HG03135 (cell line): ENCODE measurements around the gene EGLN2.
"Not testable (repeated sequence)": the region's sequence is repeated elsewhere in the genome, so short reads cannot be mapped to it uniquely, and the experiment has no call there.

Source experiments
- ATAC-seq: cut with Tn5 transposase; IDR thresholded peaks from one replicate; pipeline ENCODE4 v1.9.1; 2021; ENCODE audit warnings: mild to moderate bottlenecking, moderate library complexity; ENCODE audit not compliant: unreplicated experiment

EGLN2 gene

DNA sequence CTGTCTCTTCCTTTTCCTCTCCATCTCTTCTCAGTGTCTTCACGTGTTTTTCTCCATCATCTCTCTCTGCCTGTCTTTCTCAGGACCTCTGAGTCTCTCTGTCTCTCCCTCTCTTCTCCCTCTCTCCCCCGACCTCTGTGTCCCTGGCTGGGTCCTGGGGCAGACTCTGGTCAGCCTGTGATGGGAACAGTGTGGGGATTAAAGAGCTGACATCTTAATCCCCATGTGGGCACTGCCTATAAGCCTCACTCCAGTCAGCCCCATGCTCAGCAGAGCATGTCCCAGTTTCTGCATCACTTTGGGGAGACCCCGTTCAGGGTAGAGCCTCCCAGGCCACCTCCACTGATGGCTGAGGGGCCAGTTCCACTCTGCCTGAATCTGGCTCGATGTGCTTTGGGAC lies 16.2 kb downstream of the EGLN2 start:
- ATAC-seq = no peak

- ATAC-seq = not testable (repeated sequence)
Measured at GRCh38 chr19:40818480-40819399, 19.7 kb downstream of the EGLN2 start.

DNA sequence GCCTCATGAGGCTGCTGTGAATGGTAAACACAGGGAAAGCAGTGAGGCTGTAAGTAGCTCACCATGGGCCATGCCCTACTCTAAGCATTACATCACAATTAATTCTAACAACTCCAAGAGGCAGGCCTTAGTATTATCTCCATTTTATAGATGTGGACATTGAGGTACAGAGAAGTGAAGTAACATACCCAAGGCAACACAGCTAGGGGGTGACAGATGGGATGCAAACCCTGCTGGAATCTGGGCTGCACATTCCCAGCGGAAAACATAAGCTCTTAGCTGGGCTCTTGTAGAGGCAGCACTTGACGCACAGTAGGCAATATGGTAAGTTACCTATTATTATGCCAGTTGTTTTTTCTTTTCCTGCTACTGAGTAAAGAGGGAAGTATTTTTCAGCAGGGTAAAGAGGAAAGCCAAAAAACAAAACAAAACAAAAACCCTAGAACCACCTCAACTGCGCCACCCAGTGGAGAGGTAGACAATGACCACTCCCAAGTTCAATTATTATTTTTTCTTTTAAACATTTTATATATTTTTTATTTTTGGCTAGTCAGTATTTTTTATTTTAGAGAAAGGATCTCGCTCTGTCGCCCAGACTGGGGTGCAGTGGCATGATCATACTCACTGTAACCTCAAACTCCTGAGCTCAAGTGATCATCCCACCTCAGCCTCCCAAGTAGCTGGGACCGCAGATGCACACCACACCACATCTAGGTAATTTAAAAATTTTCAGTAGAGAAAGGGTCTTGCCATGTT lies 20.7 kb downstream of the EGLN2 start:
- not testable (repeated sequence) for ATAC-seq

GRCh38 chr19:40822161-40822560 lies 23.2 kb downstream of the EGLN2 start:
- no peak for ATAC-seq

DNA sequence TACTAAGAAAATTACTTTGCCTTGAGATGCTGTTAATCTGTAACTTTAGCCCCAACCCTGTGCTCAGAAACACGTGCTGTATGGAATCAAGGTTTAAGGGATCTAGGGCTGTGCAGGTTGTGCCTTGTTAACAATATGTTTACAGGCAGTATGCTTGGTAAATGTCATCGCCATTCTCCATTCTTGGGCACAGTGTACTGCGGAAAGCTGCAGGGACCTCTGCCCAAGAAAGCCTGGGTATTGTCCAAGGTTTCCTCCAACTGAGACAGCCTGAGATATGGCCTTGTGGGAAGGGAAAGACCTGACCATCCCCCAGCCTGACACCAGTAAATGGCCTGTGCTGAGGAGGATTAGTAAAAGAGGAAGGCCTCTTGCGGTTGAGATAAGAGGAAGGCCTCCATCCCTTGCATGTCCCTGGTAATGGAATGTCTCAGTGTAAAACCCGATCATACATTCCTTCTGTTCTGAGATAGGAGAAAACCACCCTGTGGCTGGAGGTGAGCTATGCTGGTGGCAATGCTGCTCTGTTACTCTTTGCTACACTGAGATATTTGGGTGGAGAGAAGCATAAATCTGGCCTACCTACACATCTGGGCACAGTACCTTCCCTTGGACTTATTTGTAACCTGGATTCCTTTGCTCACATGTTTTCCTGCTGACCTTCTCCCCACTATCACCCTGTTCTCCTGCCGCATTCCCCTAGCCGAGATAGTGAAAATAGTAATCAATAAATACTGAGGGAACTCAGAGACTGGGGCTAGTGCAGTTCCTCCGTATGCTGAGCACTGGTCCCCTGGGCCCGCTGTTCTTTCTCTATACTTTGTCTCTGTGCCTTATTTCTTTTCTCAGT lies 23.9 kb downstream of the EGLN2 start:
- not testable (repeated sequence) for ATAC-seq

DNA sequence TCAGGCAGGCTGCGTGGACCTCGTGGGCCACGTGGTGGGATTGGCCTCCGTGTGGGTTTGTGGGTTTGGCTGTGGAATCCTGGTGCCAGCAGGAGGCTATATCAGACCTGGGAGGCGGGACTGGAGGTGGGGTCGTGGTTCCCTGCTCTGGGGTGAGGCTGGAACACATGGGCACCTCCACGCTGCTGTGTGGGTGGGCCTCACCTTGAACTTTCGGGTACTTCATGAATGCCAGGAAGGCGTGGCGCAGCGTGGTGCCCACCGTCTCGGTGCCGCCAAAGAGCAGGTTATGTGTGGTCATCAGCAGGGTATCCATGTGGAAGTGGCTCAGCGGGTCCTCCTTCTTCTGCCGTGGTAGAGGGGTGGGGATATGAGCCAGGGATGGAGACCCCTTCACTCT lies 25.9 kb downstream of the EGLN2 start:
- not testable (repeated sequence) for ATAC-seq

- not testable (repeated sequence) for ATAC-seq
Measured at GRCh38 chr19:40825460-40826095, 26.6 kb downstream of the EGLN2 start.

- ATAC-seq = not testable (repeated sequence)
Measured at GRCh38 chr19:40826312-40826698, 27.3 kb downstream of the EGLN2 start.

- not testable (repeated sequence) for ATAC-seq
Measured at GRCh38 chr19:40826699-40827385, 27.9 kb downstream of the EGLN2 start.

DNA sequence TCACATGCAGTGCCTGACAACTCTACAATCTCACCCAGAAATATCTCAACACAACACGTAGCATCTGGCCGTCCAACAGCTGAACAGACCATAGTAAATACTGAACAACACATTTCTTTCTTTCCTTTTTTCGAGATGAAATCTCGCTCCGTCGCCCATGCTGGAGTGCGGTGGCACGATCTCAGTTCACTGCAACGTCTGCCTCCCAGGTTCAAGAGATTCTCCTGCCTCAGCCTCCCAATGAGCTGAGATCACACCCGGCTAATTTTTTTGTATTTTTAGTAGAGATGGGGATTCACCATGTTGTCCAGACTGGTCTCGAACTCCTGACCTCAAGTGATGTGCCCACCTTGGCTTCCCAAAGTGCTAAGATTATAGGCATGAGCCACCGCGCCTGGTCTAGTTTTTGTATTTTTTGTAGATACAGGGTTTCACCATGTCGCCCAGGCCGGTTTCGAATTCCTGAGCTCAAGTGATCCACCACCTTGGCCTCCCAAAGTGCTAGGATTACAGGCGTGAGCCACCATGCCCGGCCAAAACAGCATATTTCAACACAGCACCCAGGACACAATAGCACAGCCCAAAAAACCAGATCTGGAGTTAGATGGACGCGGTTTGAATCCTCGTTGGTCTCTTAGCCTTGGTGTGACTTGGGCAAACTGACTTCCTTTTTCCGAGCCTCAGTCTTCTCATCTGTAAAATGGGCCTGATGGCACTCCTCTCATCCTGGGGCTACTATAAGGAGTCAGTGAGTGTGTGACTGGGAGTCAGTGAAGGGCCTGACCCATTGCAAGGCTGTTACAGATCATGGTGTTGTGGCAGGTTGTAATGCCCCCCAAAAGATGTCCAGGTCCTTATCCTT lies 28.6 kb downstream of the EGLN2 start:
- no peak for ATAC-seq

GRCh38 chr19:40829205-40829604 lies 30.2 kb downstream of the EGLN2 start:
- no peak for ATAC-seq

DNA sequence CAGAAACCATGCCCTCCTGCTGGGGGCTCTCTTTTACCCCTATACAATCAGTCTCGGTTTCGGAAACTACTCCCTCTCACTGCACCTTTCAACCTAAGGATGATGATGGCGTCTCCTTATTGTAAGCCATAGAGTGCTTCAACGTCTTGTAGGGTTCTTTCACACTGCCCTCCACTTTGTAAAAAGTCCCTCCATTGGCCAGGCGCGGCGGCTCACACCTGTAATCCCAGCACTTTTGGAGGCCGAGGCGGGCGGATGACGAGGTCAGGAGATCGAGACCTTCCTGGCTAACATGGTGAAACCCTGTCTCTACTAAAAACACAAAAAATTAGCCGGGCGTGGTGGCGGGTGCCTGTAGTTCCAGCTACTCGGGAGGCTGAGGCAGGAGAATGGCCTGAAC lies 31.8 kb downstream of the EGLN2 start:
- ATAC-seq = not testable (repeated sequence)

DNA sequence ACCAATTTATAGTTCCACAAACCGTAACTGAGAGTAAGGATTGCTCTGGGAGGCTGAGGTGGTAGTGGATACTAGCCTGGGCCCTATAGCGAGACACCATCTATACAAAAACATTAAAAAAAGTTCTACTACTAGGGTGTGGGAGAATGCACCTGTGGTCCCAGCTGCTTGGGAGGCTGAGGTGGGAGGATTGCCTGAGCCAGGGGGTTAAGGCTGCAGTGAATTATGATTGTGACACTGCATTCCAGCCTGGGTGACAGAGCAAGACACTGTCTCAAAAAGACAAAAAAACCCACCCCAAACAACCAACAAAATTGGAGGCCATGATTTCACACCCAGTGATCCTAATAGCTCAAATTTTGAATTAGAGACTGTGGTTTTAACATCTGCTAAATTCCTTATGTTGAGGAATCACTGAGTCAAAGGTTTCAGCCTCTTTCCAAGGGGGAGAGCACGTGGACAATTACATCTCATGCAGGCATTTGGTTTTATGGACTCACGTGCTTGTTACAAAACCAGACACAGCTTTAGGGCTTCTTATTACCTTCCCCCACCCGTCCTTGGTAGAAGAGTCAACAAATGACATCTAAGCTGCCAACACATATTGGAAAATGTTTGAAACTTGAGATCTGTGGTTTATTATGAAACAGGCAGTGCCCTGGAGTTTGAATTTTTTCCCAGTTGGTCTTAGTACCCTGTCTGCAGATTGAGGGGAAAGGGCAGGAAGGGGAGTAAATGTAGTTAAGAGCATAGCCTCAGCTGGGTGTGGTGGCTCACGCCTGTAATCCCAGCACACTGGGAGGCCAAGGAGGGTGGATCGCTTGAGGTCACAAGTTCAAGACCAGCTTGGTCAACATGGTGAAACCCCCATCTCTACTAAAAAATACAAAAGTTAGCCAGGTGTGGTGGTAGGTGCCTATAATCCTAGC lies 32.8 kb downstream of the EGLN2 start:
- ATAC-seq = no peak

DNA sequence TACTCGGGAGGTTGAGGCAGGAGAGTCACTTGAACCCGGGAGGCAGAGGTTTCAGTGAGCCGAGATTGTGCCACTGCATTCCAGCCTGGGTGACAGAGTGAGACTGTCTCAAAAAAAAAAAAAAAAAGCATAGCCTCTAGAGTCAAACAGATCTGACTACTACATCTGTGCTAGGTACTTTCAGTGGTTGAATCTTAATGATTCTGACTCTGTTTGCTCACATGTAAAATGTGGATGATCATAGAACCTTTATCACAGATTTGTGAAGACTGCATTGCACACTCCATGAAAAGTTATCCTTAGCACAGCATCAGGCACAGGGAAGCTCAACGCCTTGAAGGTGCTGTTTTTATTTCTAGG lies 33.4 kb downstream of the EGLN2 start:
- not testable (repeated sequence) for ATAC-seq

DNA sequence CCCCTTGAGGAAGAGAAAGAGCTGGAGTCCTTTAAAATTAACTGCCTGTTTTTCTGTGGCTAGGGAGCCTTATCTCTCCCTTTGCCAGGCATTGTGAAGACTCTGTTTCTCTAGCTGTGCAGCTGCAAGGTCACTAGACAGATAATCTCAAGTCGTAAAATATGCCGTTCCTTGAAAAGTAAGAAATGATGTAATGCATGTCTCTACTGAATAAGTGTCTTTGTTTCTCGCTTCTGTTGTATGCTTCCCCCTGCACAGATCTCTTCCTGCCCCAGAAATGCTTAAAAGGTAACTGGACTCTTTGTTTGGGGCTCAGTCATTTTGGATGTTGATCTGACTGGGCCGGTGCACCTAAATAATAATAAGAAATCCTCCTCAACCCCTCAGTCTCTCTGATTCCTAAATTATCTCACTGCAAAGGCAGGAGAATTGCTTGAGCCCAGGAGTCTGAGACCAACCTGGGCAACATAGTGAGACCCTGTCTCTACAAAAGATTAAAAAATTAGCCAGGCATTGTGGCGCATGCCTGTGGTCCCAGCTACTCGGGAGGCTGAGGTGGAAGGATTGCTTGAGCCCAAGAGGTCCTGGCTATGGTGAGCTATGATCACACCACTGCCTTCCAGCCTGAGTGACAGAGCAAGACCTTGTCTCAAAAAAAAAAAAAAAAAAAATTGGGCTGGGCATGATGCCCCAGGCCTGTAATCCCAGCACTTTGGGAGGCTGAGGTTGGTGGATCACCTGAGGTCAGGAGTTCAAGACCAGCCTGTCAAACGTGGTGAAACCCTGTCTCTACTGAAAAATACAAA lies 34.9 kb downstream of the EGLN2 start:
- not testable (repeated sequence) for ATAC-seq

DNA sequence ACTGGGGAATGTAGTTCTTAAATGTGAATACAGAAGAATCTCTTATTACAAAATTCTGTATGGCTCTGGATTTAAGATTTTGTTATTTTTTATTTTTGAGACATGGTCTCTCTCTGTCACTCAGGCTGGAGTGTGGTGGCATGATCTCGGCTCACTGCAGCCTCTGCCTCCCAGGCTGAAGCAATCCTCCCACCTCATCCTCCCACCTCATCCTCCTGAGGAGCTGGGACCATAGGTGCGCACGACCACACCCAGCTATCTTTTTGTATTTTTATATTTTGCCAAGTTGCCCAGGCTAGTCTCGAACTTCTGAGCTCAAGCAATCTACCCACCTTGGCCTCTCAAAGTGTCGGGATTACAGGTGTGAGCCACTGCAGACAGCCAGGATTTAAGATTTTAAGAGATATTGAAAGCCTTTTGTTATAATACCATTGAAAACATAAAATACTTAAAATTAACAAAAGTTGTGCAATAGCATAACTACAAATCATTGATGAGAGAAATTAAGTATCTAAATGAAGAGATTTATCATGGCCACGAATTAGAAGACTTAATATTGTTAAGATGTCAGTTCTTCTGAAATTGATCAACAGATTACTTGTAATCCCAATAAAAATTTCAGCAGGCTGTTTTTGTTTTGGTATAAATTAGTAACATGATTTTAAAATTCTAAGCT lies 37.9 kb downstream of the EGLN2 start:
- no peak for ATAC-seq

DNA sequence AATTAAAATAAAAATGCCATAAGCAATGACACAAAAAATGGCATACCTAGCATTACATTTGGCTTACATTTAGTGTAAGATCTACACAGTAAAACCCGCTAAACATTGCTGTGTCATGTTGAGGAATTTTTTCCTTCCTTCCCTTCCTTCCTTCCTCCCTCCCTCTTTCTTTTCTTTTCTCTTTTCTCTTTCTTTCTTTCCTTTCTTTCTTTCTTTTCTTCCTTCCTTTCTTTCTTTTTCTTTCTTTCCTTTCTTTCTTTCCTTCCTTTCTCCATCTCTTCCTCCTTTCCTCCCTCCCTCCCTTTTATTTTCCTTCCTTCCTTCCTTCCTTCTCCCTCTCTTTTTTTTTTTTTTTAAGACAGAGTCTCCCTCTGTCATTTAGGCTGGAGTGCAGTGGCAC lies 39.5 kb downstream of the EGLN2 start:
- ATAC-seq = not testable (repeated sequence)
